Lower leg skin (tissue), 3 donors: ENCODE measurements around the gene LYST.

Experiments used
- POLR2A ChIP-seq, 2 donors: fragments of 450-650 bp; IDR thresholded peaks; one replicate each; pipeline ENCODE4 v1.6.1; 2016 to 2017; ENCODE audit warnings: antibody characterized with exemption in 2 of 2, mild to moderate bottlenecking in 1 of 2, moderate library complexity in 1 of 2
- TF ChIP-seq, protein P1 (sequence below), 3 donors: fragments of 450-650 bp; IDR thresholded peaks; one replicate each; pipeline ENCODE4 v1.5.1; 2016; ENCODE audit warnings: antibody characterized with exemption in 3 of 3, mild to moderate bottlenecking in 3 of 3, moderate library complexity in 2 of 3

DNA sequence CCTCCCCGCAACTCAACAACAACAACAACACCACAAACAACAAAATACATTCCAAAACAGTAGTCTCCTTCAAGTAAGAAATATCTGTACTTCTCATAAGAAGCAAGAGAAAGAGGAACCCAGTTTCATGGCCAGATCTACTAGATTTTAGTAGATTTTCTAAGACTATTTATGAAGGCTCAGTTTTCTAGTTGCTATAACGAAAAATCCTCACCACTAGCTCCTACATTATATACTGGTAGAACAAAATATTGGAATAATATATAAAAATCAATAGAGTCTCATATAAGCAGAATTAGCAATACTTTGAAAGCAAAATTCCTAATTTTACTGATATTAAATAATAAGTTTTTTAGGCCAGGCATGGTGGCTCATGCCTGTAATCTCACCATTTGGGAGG lies 86.9 kb downstream of the LYST start:
- TF ChIP-seq POLR2A (IDR thresholded peaks at IDR 0.05): no peak
- TF ChIP-seq, protein P1, sequence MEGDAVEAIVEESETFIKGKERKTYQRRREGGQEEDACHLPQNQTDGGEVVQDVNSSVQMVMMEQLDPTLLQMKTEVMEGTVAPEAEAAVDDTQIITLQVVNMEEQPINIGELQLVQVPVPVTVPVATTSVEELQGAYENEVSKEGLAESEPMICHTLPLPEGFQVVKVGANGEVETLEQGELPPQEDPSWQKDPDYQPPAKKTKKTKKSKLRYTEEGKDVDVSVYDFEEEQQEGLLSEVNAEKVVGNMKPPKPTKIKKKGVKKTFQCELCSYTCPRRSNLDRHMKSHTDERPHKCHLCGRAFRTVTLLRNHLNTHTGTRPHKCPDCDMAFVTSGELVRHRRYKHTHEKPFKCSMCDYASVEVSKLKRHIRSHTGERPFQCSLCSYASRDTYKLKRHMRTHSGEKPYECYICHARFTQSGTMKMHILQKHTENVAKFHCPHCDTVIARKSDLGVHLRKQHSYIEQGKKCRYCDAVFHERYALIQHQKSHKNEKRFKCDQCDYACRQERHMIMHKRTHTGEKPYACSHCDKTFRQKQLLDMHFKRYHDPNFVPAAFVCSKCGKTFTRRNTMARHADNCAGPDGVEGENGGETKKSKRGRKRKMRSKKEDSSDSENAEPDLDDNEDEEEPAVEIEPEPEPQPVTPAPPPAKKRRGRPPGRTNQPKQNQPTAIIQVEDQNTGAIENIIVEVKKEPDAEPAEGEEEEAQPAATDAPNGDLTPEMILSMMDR (IDR thresholded peaks at IDR 0.05): no peak
